ENCODE results near the gene FBRSL1. TPM values are rescaled to one million over a fixed set of nuclear protein-coding genes. Genes with fewer than 3 reads are reported as not detected.
A peak's percentile ranks its signal among the peaks of the same experiment; 100 is the strongest.

The FBRSL1 gene
- total and polyA plus RNA-seq, 9 of the 15 experiments (the other 6 are each of a cell fraction or from before 2014, with no cell fraction given) = 0.24 to 129 (median 7.3) TPM

- TF ChIP-seq RBM34 (IDR thresholded peaks at IDR 0.05; ENCODE audit: borderline replicate concordance, insufficient read depth, low read length) (no peak), ZNF398 (CRISPR knock-in tag; IDR thresholded peaks at IDR 0.05) (no peak), NCOR1 (IDR thresholded peaks at IDR 0.05) (no peak), HMGN3 (IDR thresholded peaks at IDR 0.05; ENCODE audit: borderline replicate concordance, extremely low read depth, insufficient read length, low read depth, low read length) (no peak), MNT (conservative IDR thresholded peaks at IDR 0.05) (peak in 1 of 2 experiments; percentile 33; a peak in 2 of 4 replicates), E2F4 (CRISPR knock-in tag; IDR thresholded peaks at IDR 0.05; ENCODE audit: low read depth) (no peak), ZBTB17 (CRISPR knock-in tag; IDR thresholded peaks at IDR 0.05) (peak; percentile 46; the same call in 1 of the 2 replicates), SMARCC2 (IDR thresholded peaks at IDR 0.05; ENCODE audit: low read depth) (no peak), PCBP1 (IDR thresholded peaks at IDR 0.05; ENCODE audit: low read depth, low read length, poor library complexity, severe bottlenecking) (peak; percentile 21), MYC (IDR thresholded peaks at IDR 0.05; ENCODE audit: low read depth, low read length) (0 out of 2 replicates have a peak, but pooled peaks have one; percentile 6), MYC (CRISPR knock-in tag; IDR thresholded peaks at IDR 0.05; ENCODE audit: borderline replicate concordance, low read depth) (peak; percentile 38; the same call in 1 of the 2 replicates), HINFP (tag; conservative IDR thresholded peaks at IDR 0.05; ENCODE audit: low read depth) (no peak), PURB (CRISPR knock-in tag; IDR thresholded peaks at IDR 0.05; ENCODE audit: low read depth) (no peak), STAT6 (CRISPR knock-in tag; IDR thresholded peaks at IDR 0.05) (no peak), TFAP4 (CRISPR knock-in tag; IDR thresholded peaks at IDR 0.05; ENCODE audit: borderline replicate concordance) (peak; percentile 56), ZSCAN29 (IDR thresholded peaks at IDR 0.05) (no peak)
Measured at GRCh38 chr12:132560614-132561426, 70.9 kb downstream of the FBRSL1 start (continued).
